ENCODE measurements around the gene CCNYL1. TPM values are rescaled to one million over a fixed set of nuclear protein-coding genes. Genes with fewer than 3 reads are reported as not detected.

CCNYL1 gene
- total RNA-seq = 13.8 and 15.9 TPM in 2 replicates

GRCh38 chr2:207710814-207711740 is at the start of gene CCNYL1:
Gene CCNYL1, plus strand, starts transcription at chr2:207711640. Its CDS starts 257 bp downstream, at chr2:207711897.

Small RNA genes lying within 50 kb of the gene (small RNA-seq; reads per million reads assigned to genes)
- gene RF00019 (not detected), gene RNU6-664P (not detected)

Other genes starting within 250 kb of the CCNYL1 start
- gene CREB1, start 181.7 kb upstream of the CCNYL1 start, total RNA-seq = 75.3 and 78.1 TPM in 2 replicates
- gene METTL21A, start 86.2 kb upstream of the CCNYL1 start, total RNA-seq = 12.6 and 16.1 TPM in 2 replicates
- 0.65 and 1.1 TPM in 2 replicates for gene FZD5, start 58.3 kb downstream of the CCNYL1 start, total RNA-seq